HCT116 (cell line): ENCODE measurements around the gene ADAMTS16. TPM values are rescaled to one million over a fixed set of nuclear protein-coding genes. Genes with fewer than 3 reads are reported as not detected.

Experiments
- ATAC-seq: fragments of 200-7000 bp; cut with Tn5 transposase; 2 replicates; pipeline ENCODE4 v1.9.1; 2020; ENCODE audit warnings: mild to moderate bottlenecking, moderate library complexity
- BruUV-seq: library from RNA; stranded (reverse); fragments of 400-500 nt; replicated peaks from 2 replicates; lab custom pipeline; 2021; lab: Mats Ljungman, UMichigan
- CTCF ChIA-PET: fragments of 300-600 bp; sonication (Branson Sonifier 250); formaldehyde crosslinking; loops from one replicate; lab custom pipeline; 2021; ENCODE audit warnings: antibody characterized with exemption; lab: Charles Lee
- POLR2A ChIA-PET: fragments of 300-600, 350-600 bp; sonication (Branson Sonifier 250); formaldehyde crosslinking; loops from one replicate; lab custom pipeline; 2021; ENCODE audit warnings: antibody characterized with exemption; lab: Charles Lee
- RAD21 ChIA-PET, 2 experiments: fragments of 300-600 bp; sonication (Branson Sonifier 250); formaldehyde crosslinking; loops; one replicate each; lab custom pipeline; 2023; ENCODE audit warnings: low total read pairs in 2 of 2; ENCODE audit not compliant: uncharacterized antibody in 2 of 2, unreplicated experiment in 2 of 2, low non-redundant PET in 1 of 2; lab: Charles Lee
- DNase-seq: peaks from one replicate; pipeline ENCODE4 v3.0.0-alpha.2; 2010; ENCODE audit warnings: low read depth, low spot score
- H2AFZ ChIP-seq: fragments of 200-600 bp; shearing (Covaris generic), sonication (generic); 2 replicates; pipeline ENCODE4 v1.6.1; 2017; ENCODE audit warnings: low read depth, mixed run types, mixed read lengths, antibody characterized with exemption, low read length; ENCODE audit not compliant: poor library complexity, severe bottlenecking
- H3K27ac ChIP-seq: 2 replicates; pipeline ENCODE4 v1.5.1; 2012; ENCODE audit warnings: low read depth, low read length
- H3K27me3 ChIP-seq: fragments of 200-600 bp; sonication (generic); 2 replicates; pipeline ENCODE4 v1.6.1; 2016; ENCODE audit warnings: mixed run types, low read length, mixed read lengths; ENCODE audit not compliant: insufficient read depth
- H3K36me3 ChIP-seq, 2 experiments: fragments of 200-500 bp in 1 of 2; fragments of 200-600 bp in 1 of 2; sonication (Bioruptor generic) in 1 of 2; sonication (generic) in 1 of 2; 2 replicates each; pipeline versions ENCODE4 v1.5.1 to v1.6.1; 2014 to 2016; ENCODE audit warnings: low read length in 2 of 2, inconsistent platforms in 1 of 2, mixed read lengths in 1 of 2, mixed run types in 1 of 2; ENCODE audit not compliant: insufficient read depth in 2 of 2, control insufficient read depth in 1 of 2
- H3K4me1 ChIP-seq, 2 experiments: fragments of 200-600 bp in 1 of 2; sonication (generic) in 1 of 2; 2 replicates each; pipeline versions ENCODE4 v1.5.1 to v1.6.1; 2012 to 2017; ENCODE audit warnings: low read length in 2 of 2, inconsistent platforms in 1 of 2, mild to moderate bottlenecking in 1 of 2, mixed read lengths in 1 of 2, mixed run types in 1 of 2, moderate library complexity in 1 of 2; ENCODE audit not compliant: insufficient read depth in 2 of 2, control insufficient read depth in 1 of 2
- H3K4me2 ChIP-seq: fragments of 200-600 bp; sonication (generic); 2 replicates; pipeline ENCODE4 v1.6.1; 2017; ENCODE audit warnings: mixed run types, low read length, mixed read lengths
- H3K4me3 ChIP-seq, 2 experiments: fragments of 200-600 bp in 1 of 2; sonication (generic) in 1 of 2; replicated peaks in 1 of 2; 2 replicates each; pipeline ENCODE4 v1.5.1; 2011 to 2016; ENCODE audit warnings: low read length in 2 of 2, control low read depth in 1 of 2, low read depth in 1 of 2, mild to moderate bottlenecking in 1 of 2, mixed read lengths in 1 of 2, mixed run types in 1 of 2
- H3K79me2 ChIP-seq: fragments of 200-600 bp; sonication (generic); 2 replicates; pipeline ENCODE4 v1.6.1; 2017; ENCODE audit warnings: mild to moderate bottlenecking, mixed run types, low read length, moderate library complexity, mixed read lengths; ENCODE audit not compliant: insufficient read depth
- H3K9ac ChIP-seq: fragments of 200-600 bp; sonication (generic); 2 replicates; pipeline ENCODE4 v1.6.1; 2016; ENCODE audit warnings: low read length, mixed read lengths
- H3K9me2 ChIP-seq: fragments of 200-600 bp; sonication (generic), shearing (Covaris generic); 2 replicates; pipeline ENCODE4 v1.6.1; 2017; ENCODE audit warnings: mixed run types, mild to moderate bottlenecking, moderate library complexity; ENCODE audit not compliant: insufficient read depth
- H3K9me3 ChIP-seq, 2 experiments: fragments of 200-500 bp in 1 of 2; fragments of 200-600 bp in 1 of 2; sonication (Bioruptor generic) in 1 of 2; sonication (generic) in 1 of 2; 2 replicates each; pipeline ENCODE4 v1.6.1; 2014 to 2017; ENCODE audit warnings: low read length in 2 of 2, mixed read lengths in 2 of 2, inconsistent platforms in 1 of 2, low read depth in 1 of 2, mild to moderate bottlenecking in 1 of 2, mixed run types in 1 of 2, moderate library complexity in 1 of 2; ENCODE audit not compliant: control insufficient read depth in 1 of 2, insufficient read depth in 1 of 2
- H4K20me1 ChIP-seq: fragments of 200-600 bp; sonication (generic), shearing (Covaris generic); 2 replicates; pipeline ENCODE4 v1.6.1; 2017; ENCODE audit warnings: mixed run types, mild to moderate bottlenecking, moderate library complexity; ENCODE audit not compliant: insufficient read depth
- CEBPB ChIP-seq: IDR thresholded peaks from 2 replicates; pipeline ENCODE4 v1.6.1; 2012; ENCODE audit warnings: low read depth
- CTCF ChIP-seq, 3 experiments: fragments of 200-600 bp in 1 of 3; sonication (generic) in 1 of 3; IDR thresholded peaks in 2 of 3; conservative IDR thresholded peaks in 1 of 3; 2 replicates each; pipeline ENCODE4 v1.5.1; 2012 to 2017; ENCODE audit warnings: low read depth in 2 of 3, low read length in 2 of 3, antibody characterized with exemption in 1 of 3, borderline replicate concordance in 1 of 3, control low read depth in 1 of 3, mild to moderate bottlenecking in 1 of 3, mixed read lengths in 1 of 3, mixed run types in 1 of 3, moderate library complexity in 1 of 3; ENCODE audit not compliant: insufficient read depth in 1 of 3
- EGR1 ChIP-seq: IDR thresholded peaks from 2 replicates; pipeline ENCODE4 v1.6.1; 2012; ENCODE audit warnings: low read depth
- ELF1 ChIP-seq: IDR thresholded peaks from 2 replicates; pipeline ENCODE4 v1.6.1; 2012; ENCODE audit warnings: low read depth, borderline replicate concordance
- EZH2 ChIP-seq: fragments of 200-600 bp; sonication (generic); IDR thresholded peaks from 2 replicates; pipeline ENCODE4 v1.6.1; 2017; ENCODE audit warnings: antibody characterized with exemption, mixed run types
- EZH2phosphoT487 ChIP-seq: fragments of 200-600 bp; IDR thresholded peaks from 2 replicates; pipeline ENCODE4 v1.6.1; 2018; ENCODE audit warnings: antibody characterized with exemption, borderline replicate concordance
- FOSL1 ChIP-seq: IDR thresholded peaks from 2 replicates; pipeline ENCODE4 v1.6.1; 2012; ENCODE audit warnings: low read depth
- MAX ChIP-seq: IDR thresholded peaks from 2 replicates; pipeline ENCODE4 v1.6.1; 2012
- POLR2A ChIP-seq: IDR thresholded peaks from 2 replicates; pipeline ENCODE4 v1.7.0; 2011; ENCODE audit warnings: borderline replicate concordance; ENCODE audit not compliant: insufficient read depth, insufficient read length; ENCODE audit errors: extremely low read depth
- POLR2AphosphoS5 ChIP-seq: IDR thresholded peaks from 2 replicates; pipeline ENCODE4 v1.6.1; 2011; ENCODE audit warnings: mild to moderate bottlenecking, low read depth, low read length, moderate library complexity
- RAD21 ChIP-seq: IDR thresholded peaks from 2 replicates; pipeline ENCODE4 v1.6.1; 2012; ENCODE audit warnings: low read depth, mild to moderate bottlenecking
- REST ChIP-seq: IDR thresholded peaks from 2 replicates; pipeline ENCODE4 v1.6.1; 2012; ENCODE audit warnings: low read depth
- SIN3A ChIP-seq: IDR thresholded peaks from 2 replicates; pipeline ENCODE4 v1.6.1; 2012; ENCODE audit warnings: low read depth
- SRF ChIP-seq: IDR thresholded peaks from 2 replicates; pipeline ENCODE4 v1.6.1; 2012; ENCODE audit warnings: low read depth
- TCF7L2 ChIP-seq: IDR thresholded peaks from 2 replicates; pipeline ENCODE4 v1.7.0; 2011; ENCODE audit warnings: borderline replicate concordance, inconsistent platforms; ENCODE audit not compliant: insufficient read depth, insufficient read length; ENCODE audit errors: extremely low read depth
- YY1 ChIP-seq: IDR thresholded peaks from 2 replicates; pipeline ENCODE4 v1.6.1; 2011; ENCODE audit warnings: low read length, low read depth, moderate library complexity, mild to moderate bottlenecking; ENCODE audit not compliant: insufficient replicate concordance; ENCODE audit errors: extremely low read depth
- ZBTB33 ChIP-seq: IDR thresholded peaks from 2 replicates; pipeline ENCODE4 v1.6.1; 2011; ENCODE audit warnings: mild to moderate bottlenecking, low read length, moderate library complexity; ENCODE audit not compliant: insufficient replicate concordance; ENCODE audit errors: extremely low read depth
- intact Hi-C: fragments of 100-400 bp; cut with micrococcal nuclease; formaldehyde crosslinking; loops from 2 replicates; pipeline ENCODE4 v1.10.0; 2022
- total RNA-seq: library from RNA; stranded (reverse); gene quantifications from one replicate; pipeline ENCODE4 v1.2.1, GENCODE V29; 2021; ENCODE audit not compliant: unreplicated experiment
- TF ChIP-seq, protein P1 (sequence below): IDR thresholded peaks from 2 replicates; pipeline ENCODE4 v1.6.1; 2012

The ADAMTS16 gene
- total RNA-seq, 1 experiment from 2014 or later: 2.4 TPM

DNA sequence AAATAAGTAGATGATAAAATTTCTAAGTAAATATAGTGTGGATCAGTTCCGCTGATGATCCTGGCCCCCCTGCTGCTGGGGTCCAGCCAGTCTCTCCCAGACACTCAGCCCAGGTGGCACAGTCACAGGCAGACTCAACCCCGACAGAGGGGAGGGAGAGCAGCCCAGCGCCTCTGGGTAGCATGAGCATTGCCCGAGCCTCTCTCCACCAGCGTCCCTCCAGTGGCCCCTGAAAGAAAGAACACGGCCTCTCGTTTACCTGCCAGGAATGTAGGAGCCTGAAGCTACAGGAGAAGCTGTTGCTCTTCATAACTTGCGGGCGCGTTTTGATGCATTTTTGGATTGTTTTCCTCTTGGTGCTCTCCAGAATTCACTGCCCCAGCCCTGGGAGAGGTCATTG is 213.6 kb downstream of the ADAMTS16 start:
- no peaks in the 10 kb centered on the region for H3K27me3 ChIP-seq
- no peak overlapping the region for H3K4me2 ChIP-seq
- BruUV-seq: no TSS peak
- H3K9me3 ChIP-seq: no peaks in the 10 kb centered on the region
- ChIA-PET POLR2A (no interaction called here), RAD21 (no interaction called here), CTCF (no interaction called here)
- no peaks in the 10 kb centered on the region for H3K36me3 ChIP-seq
- no peaks in the 10 kb centered on the region for H3K9me2 ChIP-seq
- no peaks in the 10 kb centered on the region for H4K20me1 ChIP-seq
- intact Hi-C loops: no loop called here
- no peak overlapping the region for H3K4me3 ChIP-seq
- ATAC-seq (peak; percentile 34; the same call in 1 of the 2 replicates), DNase-seq (no peak)
- no peak overlapping the region for H3K9ac ChIP-seq
- no peak overlapping the region for H2AFZ ChIP-seq
- no peak overlapping the region for H3K27ac ChIP-seq
- TF ChIP-seq SRF (no peak), FOSL1 (no peak), SIN3A (no peak), REST (no peak), MAX (no peak), EZH2 (no peak), POLR2AphosphoS5 (no peak), RAD21 (no peak), TCF7L2 (no peak), EGR1 (no peak), CTCF (IDR thresholded peaks at IDR 0.05 in 2 of 3, conservative IDR thresholded peaks at IDR 0.05 in 1 of 3; ENCODE audit: borderline replicate concordance in 1 of 3, insufficient read depth in 1 of 3, low read depth in 2 of 3, low read length in 2 of 3) (no peak), CEBPB (no peak), YY1 (no peak), POLR2A (no peak), EZH2phosphoT487 (no peak), ELF1 (no peak), ZBTB33 (no peak)
- TF ChIP-seq, protein P1, sequence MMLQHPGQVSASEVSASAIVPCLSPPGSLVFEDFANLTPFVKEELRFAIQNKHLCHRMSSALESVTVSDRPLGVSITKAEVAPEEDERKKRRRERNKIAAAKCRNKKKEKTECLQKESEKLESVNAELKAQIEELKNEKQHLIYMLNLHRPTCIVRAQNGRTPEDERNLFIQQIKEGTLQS: no peak
- TF ChIP-seq, all 23 proteins: peak for 0
- no peaks in the 10 kb centered on the region for H3K79me2 ChIP-seq
- peaks cover 0 to 15% of the 10 kb centered on the region in 2 experiments; a peak in 2 of 4 replicates for H3K4me1 ChIP-seq
